GM20000 (cell line): ENCODE results near the gene MAP6D1.

Experiments
- DNase-seq: peaks from one replicate; pipeline ENCODE4 v3.0.0; 2012; ENCODE audit warnings: low spot score
- CTCF ChIP-seq: IDR thresholded peaks from 2 replicates; pipeline ENCODE4 v1.5.1; 2012; ENCODE audit warnings: mild to moderate bottlenecking, control low read depth; ENCODE audit errors: extremely low read depth, missing control alignments

Gene MAP6D1

GRCh38 chr3:183800243-183800863 is 25.0 kb downstream of the MAP6D1 start:
- TF ChIP-seq CTCF: no peak
- no peak for DNase-seq

- TF ChIP-seq CTCF: no peak
- no peak for DNase-seq
Observed at GRCh38 chr3:183799461-183799860, 25.9 kb downstream of the MAP6D1 start.

- DNase-seq: no peak
Observed at GRCh38 chr3:183797996-183798395, 27.4 kb downstream of the MAP6D1 start.

GRCh38 chr3:183796372-183796771 is 29.0 kb downstream of the MAP6D1 start:
- TF ChIP-seq CTCF: no peak
- no peak for DNase-seq

More at GRCh38 chr3:183797996-183798395, 27.4 kb downstream of the MAP6D1 start:
- TF ChIP-seq CTCF: no peak

GRCh38 chr3:183794452-183794851 is 30.9 kb downstream of the MAP6D1 start:
- no peak for DNase-seq
- TF ChIP-seq CTCF: no peak

- DNase-seq: no peak
- no peak for TF ChIP-seq CTCF
Observed at GRCh38 chr3:183792976-183793375, 32.4 kb downstream of the MAP6D1 start.

- DNase-seq: no peak
- TF ChIP-seq CTCF: no peak
Observed at GRCh38 chr3:183790700-183791099, 34.7 kb downstream of the MAP6D1 start.
